Epithelial cell of prostate (primary cell): ENCODE measurements around the gene AHNAK2.
"Not testable (repeated sequence)": the region's sequence is repeated elsewhere in the genome, so short reads cannot be mapped to it uniquely, and the experiment has no call there.

Experiments
- DNase-seq: peaks from one replicate; pipeline ENCODE4 v3.0.0-alpha.2; 2011; ENCODE audit warnings: low read depth, low spot score
- H3K27ac ChIP-seq: fragments of 450-650 bp; 2 replicates; pipeline ENCODE4 v1.5.1; 2017; ENCODE audit warnings: mild to moderate bottlenecking

The AHNAK2 gene

DNA sequence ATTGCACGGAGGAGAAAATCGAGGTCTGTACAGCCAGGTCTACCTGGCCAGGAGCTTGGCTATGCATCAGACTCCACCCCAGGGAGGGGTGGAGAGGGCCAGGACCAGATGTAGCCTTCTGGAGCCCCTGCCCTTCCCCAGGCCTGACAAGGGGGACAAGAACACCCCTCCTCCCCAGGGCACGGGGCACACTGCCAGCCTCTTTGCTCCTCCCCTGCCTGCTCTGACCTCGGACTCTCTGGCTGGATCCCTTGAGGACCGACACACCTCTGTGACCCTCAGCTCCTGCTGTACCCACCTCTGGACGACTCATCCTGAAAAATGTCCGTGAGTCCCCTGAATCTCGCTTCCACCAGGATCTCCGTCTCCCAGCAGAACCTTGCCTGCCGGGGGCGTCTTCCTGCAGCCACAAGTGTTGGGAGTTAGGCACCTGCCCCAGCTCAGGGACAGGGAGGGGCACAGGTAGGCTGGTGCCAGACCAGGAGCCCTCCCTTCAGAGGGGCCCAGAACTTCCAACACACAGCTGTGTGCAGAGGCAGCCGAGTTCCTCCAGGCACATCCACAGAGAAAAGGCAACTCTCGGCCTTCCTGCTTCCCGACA is 21.8 kb downstream of the AHNAK2 start:
- DNase-seq, result no peak
- no peak overlapping the region for H3K27ac ChIP-seq

DNA sequence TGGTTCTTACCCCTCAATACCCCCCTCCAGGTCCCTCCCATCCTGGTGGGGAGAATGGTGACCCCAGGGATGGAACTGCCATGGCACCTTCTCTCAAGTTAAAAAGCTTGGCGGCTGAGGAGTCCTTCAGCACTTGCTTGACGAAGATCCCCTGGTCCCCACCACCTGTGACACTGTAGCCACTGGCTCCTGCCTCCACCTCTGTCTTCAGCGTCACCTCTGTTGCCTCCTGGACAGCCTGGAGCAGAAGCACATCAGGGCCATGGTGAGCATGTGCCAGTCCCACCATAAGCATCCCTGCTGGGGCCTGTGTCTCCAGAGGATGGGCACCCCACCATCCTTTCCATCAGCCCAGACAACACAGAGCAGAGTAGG is 22.8 kb downstream of the AHNAK2 start:
- no peak for DNase-seq
- no peak overlapping the region for H3K27ac ChIP-seq

DNA sequence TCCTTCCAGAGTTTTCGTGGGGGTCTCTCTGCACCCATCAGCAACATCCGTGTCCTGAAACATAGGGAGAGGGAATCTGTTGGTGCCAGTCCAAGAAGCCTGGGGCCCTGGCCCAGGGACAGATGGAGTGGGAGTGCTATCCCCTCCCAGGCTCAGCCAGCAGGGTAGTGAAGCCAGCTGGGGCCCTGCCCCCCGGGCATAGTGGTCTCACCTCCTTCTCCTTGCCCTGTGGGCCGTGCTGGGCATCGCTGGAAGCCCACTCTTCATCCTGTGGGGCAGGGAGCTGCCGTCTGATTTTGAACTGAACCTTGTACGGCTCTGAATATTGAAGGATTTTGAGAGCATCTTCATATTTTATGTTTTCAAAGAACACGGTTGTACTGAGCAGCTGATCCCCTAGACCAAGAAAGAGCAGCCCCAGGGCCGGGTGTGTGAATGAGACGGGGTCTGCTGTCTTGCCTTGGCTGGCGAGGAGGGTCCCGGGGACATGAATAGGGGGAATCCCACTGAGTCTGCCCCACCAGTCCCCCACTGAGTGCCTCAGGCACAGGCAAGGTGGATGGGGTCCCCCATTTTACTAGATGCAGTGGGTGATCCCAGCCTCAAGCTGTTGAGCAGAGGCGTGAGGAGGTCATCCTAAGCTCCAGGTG is 23.3 kb downstream of the AHNAK2 start:
- no peak overlapping the region for H3K27ac ChIP-seq
- DNase-seq, result no peak

DNA sequence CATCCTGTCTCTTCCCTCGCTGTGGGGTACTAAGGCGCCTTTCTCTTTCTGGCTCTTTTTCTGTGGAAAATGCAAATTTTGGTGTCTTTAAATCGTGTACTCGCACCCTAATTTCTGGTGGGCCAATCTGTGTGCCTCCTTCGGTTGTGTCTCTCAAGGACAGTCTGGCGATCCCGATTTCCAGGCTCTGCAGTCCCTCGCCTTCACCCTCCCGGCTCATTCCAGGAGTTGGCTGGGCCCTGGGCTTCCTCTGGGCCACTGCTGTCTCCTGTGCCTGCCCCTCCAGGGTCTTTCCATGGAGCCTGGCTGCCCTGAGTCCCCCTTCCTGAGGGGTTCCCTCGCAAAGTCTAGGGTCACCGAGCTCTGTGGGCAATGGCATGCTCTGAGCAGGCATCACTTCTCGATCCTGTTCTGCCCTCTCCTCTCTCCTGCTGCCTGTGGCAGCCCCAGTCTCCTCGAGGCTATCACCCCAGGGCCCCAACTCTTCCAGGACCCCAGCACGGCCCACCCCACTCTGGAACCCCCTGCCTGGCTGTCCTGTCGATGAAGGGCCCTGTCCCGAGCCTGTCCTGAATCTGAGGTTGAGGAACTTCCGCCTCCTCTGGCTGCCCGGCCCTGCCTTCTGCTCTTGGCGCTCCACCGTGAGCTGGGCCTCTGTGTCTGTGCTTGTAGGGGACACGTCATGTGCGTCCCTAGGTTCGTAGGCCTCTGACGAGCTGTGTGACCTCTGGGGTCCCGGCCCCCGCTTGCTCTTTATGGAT is 24.1 kb downstream of the AHNAK2 start:
- no peak for DNase-seq
- H3K27ac ChIP-seq, result no peak overlapping the region

DNA sequence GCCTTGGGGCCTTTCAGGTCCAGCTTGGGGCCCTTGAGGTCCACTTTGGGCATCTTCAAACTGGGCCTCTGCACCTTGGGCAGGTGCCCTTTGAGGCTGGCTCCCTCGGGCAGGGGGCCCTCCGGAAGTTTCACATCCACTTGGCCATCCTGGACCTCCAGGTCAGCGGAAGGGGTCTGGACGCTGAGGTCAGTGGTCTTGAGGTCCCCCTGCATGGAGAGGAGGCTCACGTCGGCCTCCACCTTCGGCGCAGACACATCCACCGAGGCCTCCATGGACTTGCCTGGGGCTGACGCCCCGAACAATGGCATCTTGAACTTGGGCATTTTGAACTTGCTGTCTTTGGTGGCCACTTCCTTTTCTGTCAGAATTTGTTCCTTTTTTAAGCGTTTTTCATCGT is 25.1 kb downstream of the AHNAK2 start:
- no peak overlapping the region for H3K27ac ChIP-seq
- no peak for DNase-seq

DNA sequence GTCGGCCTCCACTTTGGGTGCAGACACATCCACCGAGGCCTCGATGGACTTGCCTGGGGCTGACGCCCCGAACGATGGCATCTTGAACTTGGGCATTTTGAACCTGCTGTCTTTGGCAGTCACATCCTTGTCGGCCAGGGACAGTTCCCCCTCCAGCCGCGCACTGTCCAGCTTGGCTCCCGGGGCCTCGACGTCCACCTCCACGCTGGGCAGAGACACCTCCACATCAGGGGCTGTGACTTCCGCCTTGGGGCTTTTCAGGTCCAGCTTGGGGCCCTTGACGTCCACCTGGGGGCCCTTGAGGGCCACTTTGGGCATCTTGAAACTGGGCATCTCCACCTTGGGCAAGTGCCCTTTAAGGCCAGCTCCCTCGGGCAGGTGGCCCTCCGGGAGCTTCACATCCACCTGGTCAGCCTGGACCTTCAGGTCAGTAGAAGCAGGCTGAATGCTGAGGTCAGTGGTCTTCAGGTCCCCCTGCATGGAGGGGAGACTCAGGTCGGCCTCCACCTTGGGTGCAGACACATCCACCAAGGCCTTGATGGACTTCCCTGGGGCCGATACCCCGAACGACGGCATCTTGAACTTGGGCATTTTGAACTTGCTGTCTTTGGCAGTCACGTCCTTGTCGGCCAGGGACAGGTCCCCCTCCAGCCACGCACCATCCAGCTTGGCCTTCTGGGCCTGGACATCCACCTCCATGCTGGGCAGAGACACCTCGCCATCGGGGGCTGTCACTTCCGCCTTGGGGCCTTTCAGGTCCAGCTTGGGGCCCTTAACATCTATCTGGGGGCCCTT is 26.1 kb downstream of the AHNAK2 start:
- DNase-seq, H3K27ac ChIP-seq: not testable (repeated sequence)

DNA sequence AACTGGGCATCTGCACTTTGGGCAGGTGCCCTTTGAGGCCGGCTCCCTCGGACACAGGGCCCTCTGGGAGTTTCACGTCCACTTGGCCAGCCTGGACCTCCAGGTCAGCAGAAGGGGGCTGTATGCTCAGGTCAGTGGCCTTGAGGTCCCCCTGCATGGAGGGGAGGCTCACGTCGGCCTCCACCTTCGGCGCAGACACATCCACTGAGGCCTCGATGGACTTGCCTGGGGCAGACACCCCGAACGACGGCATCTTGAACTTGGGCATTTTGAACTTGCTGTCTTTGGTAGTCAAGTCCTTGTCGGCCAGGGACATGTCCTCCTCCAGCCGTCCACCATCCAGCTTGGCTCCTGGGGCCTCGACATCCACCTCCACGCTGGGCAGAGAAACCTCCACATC is 27.5 kb downstream of the AHNAK2 start:
- not testable (repeated sequence) for DNase-seq, H3K27ac ChIP-seq

DNA sequence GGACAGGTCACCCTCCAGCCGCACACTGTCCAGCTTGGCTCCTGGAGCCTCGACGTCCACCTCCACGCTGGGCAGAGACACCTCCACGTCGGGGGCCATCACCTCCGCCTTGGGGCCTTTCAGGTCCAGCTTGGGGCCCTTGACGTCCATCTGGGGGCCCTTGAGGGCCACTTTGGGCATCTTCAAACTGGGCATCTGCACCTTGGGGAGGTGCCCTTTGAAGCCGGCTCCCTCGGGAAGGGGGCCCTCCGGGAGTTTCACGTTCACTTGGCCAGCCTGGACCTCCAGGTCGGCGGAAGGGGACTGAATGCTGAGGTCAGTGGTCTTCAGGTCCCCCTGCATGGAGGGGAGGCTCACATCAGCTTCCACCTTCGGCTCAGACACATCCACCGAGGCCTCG is 28.2 kb downstream of the AHNAK2 start:
- H3K27ac ChIP-seq, result no peak overlapping the region

DNA sequence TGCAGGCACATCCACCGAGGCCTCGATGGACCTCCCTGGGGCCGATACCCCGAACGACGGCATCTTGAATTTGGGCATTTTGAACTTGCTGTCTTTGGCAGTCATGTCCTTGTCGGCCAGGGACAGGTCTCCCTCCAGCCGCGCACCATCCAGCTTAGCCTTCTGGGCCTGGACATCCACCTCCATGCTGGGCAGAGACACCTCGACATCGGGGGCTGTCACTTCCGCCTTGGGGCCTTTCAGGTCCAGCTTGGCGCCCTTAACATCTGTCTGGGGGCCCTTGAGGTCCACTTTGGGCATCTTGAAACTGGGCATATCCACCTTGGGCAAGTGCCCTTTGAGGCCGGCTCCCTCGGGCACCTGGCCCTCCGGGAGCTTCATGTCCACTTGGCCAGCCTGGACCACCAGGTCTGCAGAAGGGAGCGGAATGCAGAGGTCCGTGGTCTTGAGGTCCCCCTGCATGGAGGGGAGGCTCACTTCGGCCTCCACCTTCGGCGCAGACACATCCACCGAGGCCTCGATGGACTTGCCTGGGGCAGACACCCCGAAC is 28.7 kb downstream of the AHNAK2 start:
- not testable (repeated sequence) for DNase-seq, H3K27ac ChIP-seq

More for the DNA sequence above, 28.2 kb downstream of the AHNAK2 start:
- DNase-seq, result no peak

DNA sequence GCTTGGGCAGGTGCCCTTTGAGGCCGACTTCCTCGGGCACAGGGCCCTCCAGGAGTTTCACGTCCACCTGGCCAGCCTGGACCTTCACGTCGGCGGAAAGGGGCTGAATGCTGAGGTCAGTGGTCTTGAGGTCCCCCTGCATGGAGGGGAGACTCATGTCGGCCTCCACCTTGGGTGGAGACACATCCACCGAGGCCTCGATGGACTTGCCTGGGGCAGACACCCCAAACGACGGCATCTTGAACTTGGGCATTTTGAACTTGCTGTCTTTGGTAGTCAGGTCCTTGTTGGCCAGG is 29.5 kb downstream of the AHNAK2 start:
- no peak overlapping the region for H3K27ac ChIP-seq
- DNase-seq, result no peak

DNA sequence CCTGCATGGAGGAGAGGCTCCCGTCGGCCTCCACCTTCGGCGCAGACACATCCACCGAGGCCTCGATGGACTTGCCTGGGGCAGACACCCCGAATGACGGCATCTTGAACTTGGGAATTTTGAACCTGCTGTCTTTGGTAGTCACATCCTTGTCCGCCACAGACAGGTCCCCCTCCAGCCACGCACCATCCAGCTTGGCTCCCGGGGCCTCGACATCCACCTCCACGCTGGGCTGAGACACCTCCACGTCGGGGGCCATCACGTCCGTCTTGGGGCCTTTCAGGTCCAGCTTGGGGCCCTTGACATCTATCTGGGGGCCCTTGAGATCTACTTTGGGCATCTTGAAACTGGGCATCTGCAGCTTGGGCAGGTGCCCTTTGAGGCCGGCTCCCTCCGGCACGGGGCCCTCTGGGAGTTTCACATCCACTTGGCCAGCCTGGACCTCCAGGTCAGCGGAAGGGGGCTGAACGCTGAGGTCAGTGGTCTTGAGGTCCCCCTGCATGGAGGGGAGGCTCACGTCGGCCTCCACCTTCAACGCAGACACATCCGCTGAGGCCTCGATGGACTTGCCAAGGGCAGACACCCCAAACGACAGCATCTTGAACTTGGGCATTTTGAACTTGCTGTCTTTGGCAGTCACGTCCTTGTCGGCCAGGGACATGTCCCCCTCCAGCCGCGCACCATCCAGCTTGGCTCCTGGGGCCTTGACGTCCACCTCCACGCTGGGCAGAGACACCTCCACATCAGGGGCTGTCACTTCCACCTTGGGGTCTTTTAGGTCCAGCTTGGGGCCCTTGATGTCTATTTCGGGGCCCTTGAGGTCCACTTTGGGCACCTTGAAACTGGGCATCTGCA is 30.1 kb downstream of the AHNAK2 start:
- DNase-seq, H3K27ac ChIP-seq: not testable (repeated sequence)

DNA sequence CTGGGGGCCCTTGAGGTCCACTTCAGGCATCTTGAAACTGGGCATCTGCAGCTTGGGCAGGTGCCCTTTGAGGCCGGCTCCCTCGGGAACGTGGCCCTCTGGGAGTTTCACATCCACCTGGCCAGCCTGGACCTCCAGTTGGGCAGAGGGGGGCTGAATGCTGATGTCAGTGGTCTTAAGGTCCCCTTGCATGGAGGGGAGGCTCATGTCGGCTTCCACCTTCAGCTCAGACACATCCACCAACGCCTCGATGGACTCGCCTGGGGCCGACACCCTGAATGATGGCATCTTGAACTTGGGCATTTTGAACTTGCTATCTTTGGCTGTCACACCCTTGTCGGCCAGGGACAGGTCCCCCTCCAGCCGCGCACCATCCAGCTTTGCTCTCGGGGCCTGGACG is 31.0 kb downstream of the AHNAK2 start:
- DNase-seq, result not testable (repeated sequence)

DNA sequence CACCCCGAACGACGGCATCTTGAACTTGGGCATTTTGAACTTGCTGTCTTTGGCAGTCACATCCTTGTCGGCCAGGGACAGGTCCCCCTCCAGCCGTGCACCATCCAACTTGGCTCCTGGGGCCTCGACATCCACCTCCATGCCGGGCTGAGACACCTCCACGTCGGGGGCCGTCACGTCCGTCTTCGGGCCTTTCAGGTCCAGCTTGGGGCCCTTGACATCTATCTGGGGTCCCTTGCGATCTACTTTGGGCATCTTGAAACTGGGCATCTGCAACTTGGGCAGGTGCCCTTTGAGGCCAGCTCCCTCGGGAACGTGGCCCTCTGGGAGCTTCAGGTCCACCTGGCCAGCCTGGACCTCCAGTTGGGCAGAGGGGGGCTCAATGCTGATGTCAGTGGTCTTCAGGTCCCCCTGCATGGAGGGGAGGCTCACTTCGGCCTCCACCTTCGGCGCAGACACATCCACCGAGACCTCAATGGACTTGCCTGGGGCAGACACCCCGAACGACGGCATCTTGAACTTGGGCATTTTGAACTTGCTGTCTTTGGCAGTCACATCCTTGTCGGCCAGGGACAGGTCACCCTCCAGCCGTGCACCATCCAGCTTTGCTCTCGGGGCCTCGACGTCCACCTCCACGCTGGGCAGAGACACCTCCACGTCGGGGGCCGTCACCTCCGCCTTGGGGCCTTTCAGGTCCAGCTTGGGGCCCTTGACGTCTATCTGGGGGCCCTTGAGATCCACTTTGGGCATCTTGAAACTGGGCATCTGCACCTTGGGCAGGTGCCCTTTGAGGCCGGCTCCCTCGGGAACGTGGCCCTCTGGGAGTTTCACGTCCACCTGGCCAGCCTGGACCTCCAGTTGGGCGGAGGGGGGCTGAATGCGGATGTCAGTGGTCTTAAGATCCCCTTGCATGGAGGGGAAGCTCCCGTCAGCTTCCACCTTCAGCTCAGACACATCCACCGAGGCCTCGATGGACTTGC is 31.9 kb downstream of the AHNAK2 start:
- not testable (repeated sequence) for H3K27ac ChIP-seq, DNase-seq

More for the DNA sequence above, 31.0 kb downstream of the AHNAK2 start:
- H3K27ac ChIP-seq, result not testable (repeated sequence)

DNA sequence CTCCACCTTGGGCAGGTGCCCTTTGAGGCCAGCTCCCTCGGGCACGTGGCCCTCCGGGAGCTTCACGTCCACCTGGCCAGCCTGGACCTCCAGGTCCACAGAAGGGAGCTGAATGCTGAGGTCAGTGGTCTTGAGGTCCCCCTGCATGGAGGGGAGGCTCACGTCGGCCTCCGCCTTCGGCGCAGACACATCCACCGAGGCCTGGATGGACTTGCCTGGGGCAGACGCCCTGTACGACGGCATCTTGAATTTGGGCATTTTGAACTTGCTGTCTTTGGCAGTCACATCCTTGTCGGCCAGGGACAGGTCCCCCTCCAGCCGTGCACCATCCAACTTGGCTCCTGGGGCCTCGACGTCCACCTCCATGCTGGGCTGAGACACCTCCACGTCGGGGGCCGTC is 32.9 kb downstream of the AHNAK2 start:
- DNase-seq, H3K27ac ChIP-seq: not testable (repeated sequence)

DNA sequence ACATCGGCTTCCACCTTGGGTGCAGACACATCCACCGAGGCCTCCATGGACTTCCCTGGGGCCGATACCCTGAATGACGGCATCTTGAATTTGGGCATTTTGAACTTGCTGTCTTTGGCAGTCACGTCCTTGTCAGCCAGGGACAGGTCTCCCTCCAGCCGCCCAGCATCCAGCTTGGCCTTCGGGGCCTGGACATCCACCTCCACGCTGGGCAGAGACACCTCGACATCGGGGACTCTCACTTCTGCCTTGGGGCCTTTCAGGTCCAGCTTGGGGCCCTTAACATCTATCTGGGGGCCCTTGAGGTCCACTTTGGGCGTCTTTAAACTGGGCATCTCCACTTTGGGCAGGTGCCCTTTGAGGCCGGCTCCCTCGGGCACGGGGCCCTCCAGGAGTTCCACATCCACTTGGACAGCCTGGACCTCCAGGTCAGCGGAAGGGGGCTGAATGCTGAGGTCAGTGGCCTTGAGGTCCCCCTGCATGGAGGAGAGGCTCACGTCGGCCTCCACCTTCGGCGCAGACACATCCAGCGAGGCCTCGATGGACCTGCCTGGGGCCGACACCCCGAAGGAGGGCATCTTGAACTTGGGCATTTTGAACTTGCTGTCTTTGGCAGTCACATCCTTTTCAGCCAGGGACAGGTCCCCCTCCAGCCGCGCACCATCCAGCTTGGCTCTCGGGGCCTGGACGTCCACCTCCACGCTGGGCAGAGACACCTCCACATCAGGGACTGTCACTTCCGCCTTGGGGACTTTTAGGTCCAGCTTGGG is 33.6 kb downstream of the AHNAK2 start:
- DNase-seq, H3K27ac ChIP-seq: not testable (repeated sequence)

DNA sequence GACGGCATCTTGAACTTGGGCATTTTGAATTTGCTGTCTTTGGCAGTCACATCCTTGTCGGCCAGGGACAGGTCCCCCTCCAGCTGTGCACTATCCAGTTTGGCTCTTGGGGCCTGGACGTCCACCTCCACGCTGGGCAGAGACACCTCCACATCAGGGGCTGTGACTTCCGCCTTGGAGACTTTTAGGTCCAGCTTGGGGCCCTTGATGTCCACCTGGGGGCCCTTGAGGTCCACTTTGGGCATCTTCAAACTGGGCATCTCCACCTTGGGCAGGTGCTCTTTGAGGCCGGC is 34.2 kb downstream of the AHNAK2 start:
- not testable (repeated sequence) for DNase-seq, H3K27ac ChIP-seq

DNA sequence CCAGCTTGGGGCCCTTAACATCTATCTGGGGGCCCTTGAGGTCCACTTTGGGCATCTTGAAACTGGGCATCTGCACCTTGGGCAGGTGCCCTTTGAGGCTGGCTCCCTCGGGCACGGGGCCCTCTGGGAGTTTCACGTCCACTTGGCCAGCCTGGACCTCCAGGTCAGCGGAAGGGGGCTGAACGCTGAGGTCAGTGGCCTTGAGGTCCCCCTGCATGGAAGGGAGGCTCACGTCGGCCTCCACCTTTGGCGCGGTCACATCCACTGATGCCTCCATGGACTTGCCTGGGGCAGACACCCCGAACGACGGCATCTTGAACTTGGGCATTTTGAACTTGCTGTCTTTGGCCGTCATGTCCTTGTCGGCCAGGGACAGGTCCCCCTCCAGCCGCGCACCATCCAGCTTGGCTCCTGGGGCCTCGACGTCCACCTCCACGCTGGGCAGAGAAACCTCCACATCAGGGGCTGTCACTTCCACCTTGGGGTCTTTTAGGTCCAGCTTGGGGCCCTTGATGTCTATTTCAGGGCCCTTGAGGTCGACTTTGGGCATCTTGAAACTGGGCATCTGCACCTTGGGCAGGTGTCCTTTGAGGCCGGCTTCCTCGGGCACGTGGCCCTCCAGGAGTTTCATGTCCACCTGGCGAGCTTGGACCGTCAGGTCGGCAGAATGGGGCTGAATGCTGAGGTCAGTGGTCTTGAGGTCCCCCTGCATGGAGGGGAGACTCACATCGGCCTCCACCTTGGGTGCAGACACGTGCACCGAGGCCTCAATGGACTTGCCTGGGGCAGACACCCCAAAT is 34.8 kb downstream of the AHNAK2 start:
- not testable (repeated sequence) for H3K27ac ChIP-seq, DNase-seq
